HepG2 (cell line): ENCODE measurements around the gene SEC14L6. TPM values are rescaled to one million over a fixed set of nuclear protein-coding genes. Genes with fewer than 3 reads are reported as not detected.

ENCODE experiments used
- GLI4 ChIP-seq: sonication (generic); formaldehyde crosslinking; IDR thresholded peaks from 2 replicates; pipeline ENCODE4 v1.5.1; 2020; ENCODE audit warnings: missing genetic modification reagents, mild to moderate bottlenecking, moderate library complexity, borderline replicate concordance
- NRL ChIP-seq: sonication (generic); formaldehyde crosslinking; IDR thresholded peaks from 2 replicates; pipeline ENCODE4 v1.5.0; 2020; ENCODE audit warnings: missing genetic modification reagents, mild to moderate bottlenecking, moderate library complexity, borderline replicate concordance
- POGZ ChIP-seq: sonication (generic); formaldehyde crosslinking; IDR thresholded peaks from 2 replicates; pipeline ENCODE4 v1.4.0; 2020; ENCODE audit warnings: mild to moderate bottlenecking, missing genetic modification reagents
- ZNF468 ChIP-seq: sonication (generic); formaldehyde crosslinking; IDR thresholded peaks from 2 replicates; pipeline ENCODE4 v1.8.0; 2022; ENCODE audit warnings: mild to moderate bottlenecking, moderate library complexity, missing genetic modification reagents
- ZNF629 ChIP-seq: sonication (generic); formaldehyde crosslinking; conservative IDR thresholded peaks from 2 replicates; pipeline ENCODE4 v1.5.0; 2020; ENCODE audit warnings: missing genetic modification reagents
- polyA plus RNA-seq, 8 experiments: library from polyadenylated mRNA; depleted of rRNA in 3 of 8; stranded (reverse) in 7 of 8; unstranded in 1 of 8; fragments of >200 nt; fragmentation: Illumina TruSeq in 4 of 8; extraction: Trizol in 4 of 8; gene quantifications; 2 replicates each; pipeline versions ENCODE4 v1.2.1 to v1.2.3, GENCODE V29; 2011 to 2016; ENCODE audit warnings: low read depth in 4 of 8, missing spikeins in 1 of 8, mixed read lengths in 1 of 8; ENCODE audit not compliant: insufficient read depth in 1 of 8
- total RNA-seq, 5 experiments: library from RNA; depleted of rRNA; stranded (reverse); fragments of >200 nt; fragmentation: Illumina TruSeq; extraction: Trizol; gene quantifications; 2 replicates each; pipeline ENCODE4 v1.2.3, GENCODE V29; 2016; ENCODE audit warnings: low read depth in 1 of 5
- TF ChIP-seq, protein P1 (sequence below): sonication (generic); formaldehyde crosslinking; IDR thresholded peaks from 2 replicates; pipeline ENCODE4 v1.4.0; 2020; ENCODE audit warnings: mild to moderate bottlenecking, low read depth, missing genetic modification reagents
- TF ChIP-seq, protein P2 (sequence below): sonication (generic); formaldehyde crosslinking; IDR thresholded peaks from 2 replicates; pipeline ENCODE4 v1.4.0; 2020; ENCODE audit warnings: missing genetic modification reagents, borderline replicate concordance

SEC14L6 gene
- total and polyA plus RNA-seq, 2 of the 13 experiments (the other 11 are each of a cell fraction or from before 2014, with no cell fraction given) = 0.09 to 9.3 TPM

GRCh38 chr22:30497466-30498150 is 48.9 kb downstream of the SEC14L6 start (continued):
- no peak for TF ChIP-seq NRL (CRISPR knock-in tag)
- no peak for TF ChIP-seq POGZ (CRISPR knock-in tag)
- no peak for TF ChIP-seq ZNF468 (CRISPR knock-in tag)
- TF ChIP-seq, protein P1, sequence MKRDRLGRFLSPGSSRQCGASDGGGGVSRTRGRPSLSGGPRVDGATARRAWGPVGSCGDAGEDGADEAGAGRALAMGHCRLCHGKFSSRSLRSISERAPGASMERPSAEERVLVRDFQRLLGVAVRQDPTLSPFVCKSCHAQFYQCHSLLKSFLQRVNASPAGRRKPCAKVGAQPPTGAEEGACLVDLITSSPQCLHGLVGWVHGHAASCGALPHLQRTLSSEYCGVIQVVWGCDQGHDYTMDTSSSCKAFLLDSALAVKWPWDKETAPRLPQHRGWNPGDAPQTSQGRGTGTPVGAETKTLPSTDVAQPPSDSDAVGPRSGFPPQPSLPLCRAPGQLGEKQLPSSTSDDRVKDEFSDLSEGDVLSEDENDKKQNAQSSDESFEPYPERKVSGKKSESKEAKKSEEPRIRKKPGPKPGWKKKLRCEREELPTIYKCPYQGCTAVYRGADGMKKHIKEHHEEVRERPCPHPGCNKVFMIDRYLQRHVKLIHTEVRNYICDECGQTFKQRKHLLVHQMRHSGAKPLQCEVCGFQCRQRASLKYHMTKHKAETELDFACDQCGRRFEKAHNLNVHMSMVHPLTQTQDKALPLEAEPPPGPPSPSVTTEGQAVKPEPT (CRISPR knock-in tag) = no peak
- TF ChIP-seq GLI4 = no peak
- TF ChIP-seq ZNF629 (CRISPR knock-in tag) = peak; percentile 80
- TF ChIP-seq, protein P2, sequence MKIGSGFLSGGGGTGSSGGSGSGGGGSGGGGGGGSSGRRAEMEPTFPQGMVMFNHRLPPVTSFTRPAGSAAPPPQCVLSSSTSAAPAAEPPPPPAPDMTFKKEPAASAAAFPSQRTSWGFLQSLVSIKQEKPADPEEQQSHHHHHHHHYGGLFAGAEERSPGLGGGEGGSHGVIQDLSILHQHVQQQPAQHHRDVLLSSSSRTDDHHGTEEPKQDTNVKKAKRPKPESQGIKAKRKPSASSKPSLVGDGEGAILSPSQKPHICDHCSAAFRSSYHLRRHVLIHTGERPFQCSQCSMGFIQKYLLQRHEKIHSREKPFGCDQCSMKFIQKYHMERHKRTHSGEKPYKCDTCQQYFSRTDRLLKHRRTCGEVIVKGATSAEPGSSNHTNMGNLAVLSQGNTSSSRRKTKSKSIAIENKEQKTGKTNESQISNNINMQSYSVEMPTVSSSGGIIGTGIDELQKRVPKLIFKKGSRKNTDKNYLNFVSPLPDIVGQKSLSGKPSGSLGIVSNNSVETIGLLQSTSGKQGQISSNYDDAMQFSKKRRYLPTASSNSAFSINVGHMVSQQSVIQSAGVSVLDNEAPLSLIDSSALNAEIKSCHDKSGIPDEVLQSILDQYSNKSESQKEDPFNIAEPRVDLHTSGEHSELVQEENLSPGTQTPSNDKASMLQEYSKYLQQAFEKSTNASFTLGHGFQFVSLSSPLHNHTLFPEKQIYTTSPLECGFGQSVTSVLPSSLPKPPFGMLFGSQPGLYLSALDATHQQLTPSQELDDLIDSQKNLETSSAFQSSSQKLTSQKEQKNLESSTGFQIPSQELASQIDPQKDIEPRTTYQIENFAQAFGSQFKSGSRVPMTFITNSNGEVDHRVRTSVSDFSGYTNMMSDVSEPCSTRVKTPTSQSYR = peak; percentile 36; the same call in 1 of the 2 replicates
